ENCODE data around the gene STX10.

GRCh38 chr19:13102416-13102665, 47.8 kb downstream of the STX10 start:
- TF ChIP-seq, protein P1, sequence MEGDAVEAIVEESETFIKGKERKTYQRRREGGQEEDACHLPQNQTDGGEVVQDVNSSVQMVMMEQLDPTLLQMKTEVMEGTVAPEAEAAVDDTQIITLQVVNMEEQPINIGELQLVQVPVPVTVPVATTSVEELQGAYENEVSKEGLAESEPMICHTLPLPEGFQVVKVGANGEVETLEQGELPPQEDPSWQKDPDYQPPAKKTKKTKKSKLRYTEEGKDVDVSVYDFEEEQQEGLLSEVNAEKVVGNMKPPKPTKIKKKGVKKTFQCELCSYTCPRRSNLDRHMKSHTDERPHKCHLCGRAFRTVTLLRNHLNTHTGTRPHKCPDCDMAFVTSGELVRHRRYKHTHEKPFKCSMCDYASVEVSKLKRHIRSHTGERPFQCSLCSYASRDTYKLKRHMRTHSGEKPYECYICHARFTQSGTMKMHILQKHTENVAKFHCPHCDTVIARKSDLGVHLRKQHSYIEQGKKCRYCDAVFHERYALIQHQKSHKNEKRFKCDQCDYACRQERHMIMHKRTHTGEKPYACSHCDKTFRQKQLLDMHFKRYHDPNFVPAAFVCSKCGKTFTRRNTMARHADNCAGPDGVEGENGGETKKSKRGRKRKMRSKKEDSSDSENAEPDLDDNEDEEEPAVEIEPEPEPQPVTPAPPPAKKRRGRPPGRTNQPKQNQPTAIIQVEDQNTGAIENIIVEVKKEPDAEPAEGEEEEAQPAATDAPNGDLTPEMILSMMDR (IDR thresholded peaks at IDR 0.05) = no peak
- TF ChIP-seq POLR2A (IDR thresholded peaks at IDR 0.05) = no peak

Measured in tibial nerve (tissue), 3 donors.